Activated naive CD8-positive, alpha-beta T cell treated with anti-CD3 and anti-CD28 coated beads, Interleukin-2, amount 10 ng/mL, durations not matched to agents 7 days and 5 days (primary cell): ENCODE data around the gene DDX41. TPM values are rescaled to one million over a fixed set of nuclear protein-coding genes. Genes with fewer than 3 reads are reported as not detected.
"Not testable (repeated sequence)": the region's sequence is repeated elsewhere in the genome, so short reads cannot be mapped to it uniquely, and the experiment has no call there.

Experiments used
- ATAC-seq: fragments of 150-1000 bp; cut with Tn5 transposase; one replicate; pipeline ENCODE4 v1.10.0; 2021; ENCODE audit warnings: low read depth, moderate library complexity
- POLR2A ChIA-PET: fragments of 350-600 bp; sonication (Branson Sonifier 250); formaldehyde crosslinking; loops from one replicate; lab custom pipeline; 2021; ENCODE audit warnings: antibody characterized with exemption; lab: Charles Lee
- DNase-seq: peaks from one replicate; pipeline ENCODE4 v3.0.0; 2021
- H3K27ac Mint-ChIP-seq: one replicate; pipeline ENCODE4 v1.8.0; 2022; ENCODE audit warnings: mild to moderate bottlenecking, mixed read lengths
- H3K27me3 Mint-ChIP-seq: one replicate; pipeline ENCODE4 v1.8.0; 2022; ENCODE audit warnings: mild to moderate bottlenecking, moderate library complexity, mixed read lengths
- H3K36me3 Mint-ChIP-seq: one replicate; pipeline ENCODE4 v1.8.0; 2021; ENCODE audit warnings: mild to moderate bottlenecking, mixed read lengths
- H3K4me1 Mint-ChIP-seq: one replicate; pipeline ENCODE4 v1.8.0; 2021; ENCODE audit warnings: mixed read lengths
- H3K4me3 Mint-ChIP-seq: one replicate; pipeline ENCODE4 v1.8.0; 2022; ENCODE audit warnings: mild to moderate bottlenecking, moderate library complexity, mixed read lengths
- H3K9me3 Mint-ChIP-seq: one replicate; pipeline ENCODE4 v1.8.0; 2021; ENCODE audit warnings: mixed read lengths
- total RNA-seq, 2 experiments: library from RNA; stranded (reverse); gene quantifications; one replicate each; pipeline ENCODE4 v1.2.3, GENCODE V29; 2021

Gene DDX41
- total RNA-seq, 2 experiments from 2014 or later = 132 to 135 TPM

DNA sequence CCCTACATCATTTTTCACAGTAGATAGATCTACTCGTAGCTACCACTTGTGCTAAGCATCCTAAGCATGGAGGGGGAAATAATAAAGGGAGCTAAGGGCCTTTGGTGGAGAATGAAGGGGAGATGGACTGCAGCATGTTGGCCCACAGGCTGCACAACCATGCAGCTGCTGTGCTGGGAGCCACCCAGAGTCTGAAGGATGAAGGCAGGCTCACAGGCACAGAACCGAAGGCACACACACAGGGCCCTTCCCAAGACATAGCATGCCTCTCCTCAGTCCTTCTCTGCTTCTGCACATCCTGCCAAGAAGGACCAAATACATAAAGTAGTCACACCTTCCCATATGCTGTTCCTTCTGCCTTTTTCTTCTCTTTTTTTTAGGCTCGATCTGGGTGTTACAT is 31.0 kb upstream of the DDX41 start:
- H3K36me3 Mint-ChIP-seq = peaks cover 10% of the 10 kb centered on the region
- H3K27me3 Mint-ChIP-seq = no peaks in the 10 kb centered on the region
- H3K4me3 Mint-ChIP-seq = no peak overlapping the region
- no peaks in the 10 kb centered on the region for H3K9me3 Mint-ChIP-seq
- POLR2A ChIA-PET = no interaction called here
- peaks cover 7% of the 10 kb centered on the region for H3K4me1 Mint-ChIP-seq
- no peak for DNase-seq
- ATAC-seq = no peak
- H3K27ac Mint-ChIP-seq = no peak overlapping the region

DNA sequence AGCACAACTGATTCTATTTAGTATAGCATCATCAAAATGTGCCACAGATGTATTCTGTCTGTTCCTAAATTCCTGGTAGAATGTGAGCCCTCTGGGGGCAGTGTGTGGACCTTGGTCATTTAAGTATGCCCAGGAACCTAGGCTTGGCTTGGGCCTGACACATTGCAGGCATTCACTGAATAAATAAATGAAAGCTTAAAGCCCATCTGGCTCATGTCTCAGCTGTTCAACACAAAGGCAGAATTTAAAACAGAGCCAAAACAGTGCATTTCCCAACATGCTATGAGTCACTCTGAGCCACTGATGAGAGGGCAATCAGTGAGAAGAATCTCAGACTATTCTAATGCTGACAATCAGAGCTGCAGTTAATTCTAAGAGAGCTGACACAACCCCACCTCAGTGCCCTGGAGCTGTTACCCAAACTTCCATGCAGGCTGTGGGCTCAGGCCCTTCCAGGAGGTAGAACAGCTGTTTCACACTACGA is 29.5 kb upstream of the DDX41 start:
- H3K4me1 Mint-ChIP-seq = peaks cover 2% of the 10 kb centered on the region
- no peak for DNase-seq
- H3K4me3 Mint-ChIP-seq = no peak overlapping the region
- no peak overlapping the region for H3K27ac Mint-ChIP-seq
- no peak for ATAC-seq
- H3K36me3 Mint-ChIP-seq = peaks cover 7% of the 10 kb centered on the region
- no peaks in the 10 kb centered on the region for H3K9me3 Mint-ChIP-seq
- POLR2A ChIA-PET = no interaction called here
- H3K27me3 Mint-ChIP-seq = no peaks in the 10 kb centered on the region

DNA sequence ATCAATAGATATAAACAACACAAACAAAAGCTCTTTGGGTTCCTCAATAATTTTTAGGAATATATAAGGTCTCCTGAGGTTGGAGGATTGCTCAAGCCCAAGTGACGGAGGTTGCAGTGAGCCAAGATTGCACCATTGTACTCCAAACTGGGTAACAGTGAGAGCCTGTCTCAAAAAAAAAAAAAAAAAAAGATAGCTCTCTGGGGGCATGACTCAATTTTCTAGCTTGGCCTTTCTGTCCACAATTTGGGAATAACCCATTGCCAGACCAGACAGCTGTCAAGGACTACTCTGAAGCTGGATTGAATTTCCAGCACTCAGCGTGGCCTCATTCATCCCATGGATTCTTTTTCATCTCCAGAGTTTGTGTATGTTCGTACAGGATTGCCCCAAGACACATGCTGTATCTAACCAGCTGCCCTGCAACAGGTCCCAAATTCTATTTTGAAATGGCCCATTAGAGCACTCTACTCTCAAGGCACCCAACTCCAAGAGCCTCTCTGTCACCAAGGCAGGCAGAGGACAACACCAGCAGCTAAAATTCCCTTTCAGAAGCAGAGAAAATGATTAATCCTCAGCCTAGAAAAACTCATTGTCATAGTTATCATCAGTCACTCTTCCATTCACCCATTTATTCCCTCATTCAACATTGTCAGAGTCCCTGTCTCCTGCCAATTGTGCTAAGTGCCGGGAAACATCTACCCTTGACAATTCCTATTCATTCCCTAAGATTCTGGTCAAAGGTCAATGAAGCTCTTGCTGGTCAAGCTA is 28.9 kb upstream of the DDX41 start:
- Mint-ChIP-seq H3K4me1 (peaks cover 5% of the 10 kb centered on the region), H3K27me3 (no peaks in the 10 kb centered on the region), H3K36me3 (peaks cover 10% of the 10 kb centered on the region), H3K27ac (no peak overlapping the region), H3K9me3 (no peaks in the 10 kb centered on the region), H3K4me3 (no peak overlapping the region)
- DNase-seq (no peak), ATAC-seq (no peak)
- POLR2A ChIA-PET = no interaction called here

DNA sequence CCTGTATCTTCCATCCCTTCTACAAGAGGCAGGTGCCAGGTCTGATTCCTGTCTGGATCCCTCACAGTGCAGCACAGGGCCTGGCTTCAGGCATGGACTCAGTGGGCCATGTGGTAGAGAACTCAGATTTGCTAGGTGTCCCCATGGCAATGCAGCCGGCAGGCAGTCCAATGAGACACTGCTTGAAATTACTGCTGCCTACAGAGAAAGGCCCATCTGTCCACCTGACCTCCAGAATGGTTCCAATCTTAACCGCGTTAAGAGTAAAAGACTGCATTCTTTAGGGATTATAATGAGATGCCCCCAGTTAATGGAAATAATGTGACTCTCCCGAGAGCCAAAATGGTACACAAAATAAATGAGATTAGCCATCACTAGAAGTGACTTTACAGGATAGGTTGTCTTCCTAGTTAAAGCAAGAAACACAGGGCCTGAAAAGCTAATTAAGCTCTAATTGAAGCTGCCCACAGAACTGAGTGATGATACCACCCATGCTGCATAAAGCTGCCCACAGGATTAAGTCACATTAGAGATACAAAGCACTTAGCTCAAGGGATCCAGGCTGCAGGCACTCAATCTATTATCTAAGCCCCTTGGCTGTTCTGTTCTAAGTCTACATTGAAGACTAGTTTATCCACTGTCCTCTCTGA is 26.2 kb upstream of the DDX41 start:
- H3K27ac Mint-ChIP-seq = no peak overlapping the region
- H3K9me3 Mint-ChIP-seq = no peaks in the 10 kb centered on the region
- no peak overlapping the region for H3K4me3 Mint-ChIP-seq
- H3K36me3 Mint-ChIP-seq = peaks cover 14% of the 10 kb centered on the region
- H3K4me1 Mint-ChIP-seq = peaks cover 5% of the 10 kb centered on the region
- no peaks in the 10 kb centered on the region for H3K27me3 Mint-ChIP-seq
- ATAC-seq (no peak), DNase-seq (no peak)
- POLR2A ChIA-PET = no interaction called here

DNA sequence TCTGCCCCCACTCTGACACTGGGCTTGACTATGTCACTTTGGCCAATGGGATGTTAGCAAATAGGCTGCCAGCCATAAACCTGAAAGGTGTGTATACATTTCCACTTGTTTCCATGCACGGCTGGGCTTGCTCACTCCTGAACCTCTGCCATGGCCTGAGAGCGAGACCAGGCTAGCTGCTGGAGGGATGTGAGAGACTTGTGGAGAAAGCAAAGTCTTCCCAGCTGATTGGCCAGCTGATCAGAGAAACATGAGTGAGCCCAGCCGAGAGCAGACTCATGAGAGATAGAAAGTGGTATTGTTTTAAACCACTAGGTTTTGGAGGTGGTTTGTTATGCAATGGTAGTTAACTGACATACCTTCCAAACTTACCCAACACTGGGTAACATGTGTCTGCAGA is 23.7 kb upstream of the DDX41 start:
- no peak overlapping the region for H3K27ac Mint-ChIP-seq
- ATAC-seq (no peak), DNase-seq (no peak)
- H3K9me3 Mint-ChIP-seq = no peaks in the 10 kb centered on the region
- POLR2A ChIA-PET = no interaction called here
- no peak overlapping the region for H3K4me3 Mint-ChIP-seq
- H3K36me3 Mint-ChIP-seq = peaks cover 13% of the 10 kb centered on the region
- peaks cover 5% of the 10 kb centered on the region for H3K4me1 Mint-ChIP-seq
- H3K27me3 Mint-ChIP-seq = no peaks in the 10 kb centered on the region

DNA sequence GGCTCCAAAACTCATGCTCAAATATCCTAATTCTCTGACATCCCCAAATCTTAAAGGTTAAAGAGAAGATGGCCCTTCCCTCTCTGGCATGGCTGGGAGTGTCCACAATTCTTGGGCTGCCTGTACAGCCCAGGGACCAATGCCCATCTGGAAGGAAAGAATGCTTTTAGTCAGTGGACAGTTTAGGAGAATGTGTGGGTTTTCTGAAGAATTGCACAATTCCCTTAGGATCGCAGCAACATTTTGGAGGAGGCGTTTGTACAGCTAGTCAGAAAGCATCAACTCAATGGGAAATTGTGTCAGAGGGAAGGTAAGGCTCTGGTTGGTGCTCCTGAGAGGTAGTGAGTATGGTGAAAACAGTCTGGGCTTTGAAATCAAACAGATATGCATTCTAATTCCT is 22.6 kb upstream of the DDX41 start:
- ATAC-seq = no peak
- Mint-ChIP-seq H3K4me1 (peaks cover 5% of the 10 kb centered on the region), H3K36me3 (peaks cover 16% of the 10 kb centered on the region), H3K27me3 (no peaks in the 10 kb centered on the region), H3K9me3 (no peaks in the 10 kb centered on the region), H3K27ac (no peak overlapping the region), H3K4me3 (no peak overlapping the region)
- no peak for DNase-seq
- POLR2A ChIA-PET = no interaction called here

DNA sequence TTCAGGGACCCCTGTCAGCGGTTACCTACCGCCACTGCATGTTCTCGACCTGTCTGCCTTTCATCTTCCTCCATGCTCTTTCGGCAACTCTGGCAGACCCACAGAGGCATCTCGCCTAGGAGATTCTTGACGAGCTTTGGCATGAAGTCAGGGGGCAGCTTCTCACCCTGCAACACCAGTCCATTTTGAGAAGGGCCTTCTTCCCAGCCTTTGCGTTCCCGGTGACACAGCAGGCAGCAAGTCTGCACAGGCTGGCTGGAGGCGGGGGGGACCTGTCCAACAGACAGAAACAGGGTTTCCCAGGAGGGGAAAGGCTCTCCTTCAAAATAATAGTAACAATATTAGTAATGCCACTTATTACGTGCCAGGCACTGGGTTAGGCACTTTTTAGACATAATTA is 22.1 kb upstream of the DDX41 start:
- no peaks in the 10 kb centered on the region for H3K9me3 Mint-ChIP-seq
- H3K27ac Mint-ChIP-seq = no peak overlapping the region
- H3K4me1 Mint-ChIP-seq = peaks cover 5% of the 10 kb centered on the region
- no peak for ATAC-seq
- no peak for DNase-seq
- H3K27me3 Mint-ChIP-seq = no peaks in the 10 kb centered on the region
- no peak overlapping the region for H3K4me3 Mint-ChIP-seq
- H3K36me3 Mint-ChIP-seq = peaks cover 17% of the 10 kb centered on the region
- POLR2A ChIA-PET = interaction anchor here (0.6 to 0.9 kb wide), 2 partner anchors 58 to 226 kb away, joined by 3 to 5 read pairs; no protein-coding TSS in a partner anchor

DNA sequence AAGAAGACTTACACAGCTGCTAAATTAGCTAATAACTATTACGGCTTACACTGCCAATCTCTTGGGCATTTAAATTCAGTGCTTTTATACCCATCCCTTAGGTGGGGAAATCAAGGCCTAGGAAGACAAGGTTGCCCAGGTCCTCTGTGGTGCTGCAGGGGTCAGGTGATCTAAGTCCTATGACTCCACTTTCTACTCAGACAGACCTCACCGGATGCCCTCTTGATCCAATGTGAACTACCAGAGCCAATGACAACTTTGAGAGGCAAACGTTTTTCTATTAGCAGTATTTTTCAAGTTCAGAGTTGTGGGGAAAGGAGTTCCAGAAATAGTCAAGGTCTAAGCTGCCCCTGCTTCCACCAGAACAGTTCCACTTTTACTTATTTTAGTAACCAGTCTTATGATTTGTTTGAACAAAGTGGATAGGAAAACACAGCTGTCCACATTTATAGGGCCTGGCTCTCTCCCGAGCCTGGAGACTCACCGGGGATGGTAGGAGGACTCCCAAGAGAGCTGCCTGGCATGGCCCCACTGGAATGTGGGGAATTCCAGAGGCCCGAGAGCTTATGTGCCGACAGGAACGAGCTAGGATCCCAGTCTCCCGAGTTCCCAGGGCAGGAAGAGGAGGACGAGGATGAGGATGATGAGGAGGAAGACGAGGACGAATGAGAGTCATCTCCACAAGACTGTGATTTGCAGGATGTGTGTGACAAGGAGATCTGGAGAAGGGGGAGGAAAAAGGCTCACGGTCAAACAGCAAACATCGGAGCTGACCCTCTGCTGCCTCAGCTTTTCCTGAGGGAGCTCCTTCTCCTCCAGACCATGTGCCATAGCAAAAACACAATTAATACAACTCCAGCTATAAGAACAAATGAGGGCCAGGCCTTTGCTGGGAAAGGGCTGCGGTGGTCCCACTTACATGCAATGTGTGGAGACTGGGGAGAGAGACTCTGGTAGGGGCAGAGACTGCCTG is 20.9 kb upstream of the DDX41 start:
- no peaks in the 10 kb centered on the region for H3K27me3 Mint-ChIP-seq
- POLR2A ChIA-PET = no interaction called here
- no peak overlapping the region for H3K4me3 Mint-ChIP-seq
- H3K4me1 Mint-ChIP-seq = peaks cover 5% of the 10 kb centered on the region
- H3K9me3 Mint-ChIP-seq = no peaks in the 10 kb centered on the region
- no peak overlapping the region for H3K27ac Mint-ChIP-seq
- ATAC-seq (no peak), DNase-seq (no peak)
- H3K36me3 Mint-ChIP-seq = peaks cover 17% of the 10 kb centered on the region

DNA sequence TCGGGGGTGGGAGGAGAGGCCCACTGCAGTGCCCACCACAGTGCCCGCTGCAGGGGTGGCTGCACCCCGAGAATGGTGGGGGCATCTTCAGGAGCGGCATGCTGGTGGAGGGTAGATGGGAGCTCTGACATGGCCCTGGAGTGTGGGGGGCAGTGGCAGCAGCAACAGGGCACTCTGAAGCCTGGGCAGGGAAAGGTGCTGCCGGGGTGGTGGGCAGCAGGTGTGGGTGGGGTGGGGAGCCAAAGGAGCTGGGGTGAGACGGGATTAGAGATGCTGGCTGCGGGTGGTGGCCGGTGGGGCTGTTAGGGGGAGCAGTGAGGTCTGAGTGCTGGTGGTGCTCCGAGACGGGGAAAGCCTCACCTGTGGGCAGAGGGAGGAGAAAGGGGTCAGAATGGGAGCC is 19.6 kb upstream of the DDX41 start:
- ATAC-seq = no peak
- POLR2A ChIA-PET = no interaction called here

DNA sequence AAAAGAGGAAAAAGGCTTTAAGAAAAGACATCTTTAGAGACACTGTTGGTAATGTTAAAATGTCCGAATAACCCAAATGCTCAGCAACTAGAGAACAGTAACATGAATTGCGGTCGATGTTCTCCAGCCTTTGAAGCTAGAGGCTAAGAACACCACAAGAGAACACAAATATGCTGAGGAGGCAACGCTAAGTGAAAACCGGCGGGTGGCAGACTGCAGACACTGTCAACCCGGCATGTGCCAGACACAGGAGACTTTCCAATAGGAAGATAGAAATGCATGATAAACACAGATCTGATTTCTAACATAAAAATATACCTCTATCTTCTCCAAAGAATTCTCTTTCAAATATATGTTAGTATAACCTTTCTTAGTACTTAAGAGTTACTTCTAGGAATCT is 18.4 kb upstream of the DDX41 start:
- DNase-seq (no peak), ATAC-seq (no peak)
- Mint-ChIP-seq H3K4me3 (no peak overlapping the region), H3K4me1 (peaks cover 2% of the 10 kb centered on the region), H3K27me3 (no peaks in the 10 kb centered on the region), H3K36me3 (peaks cover 11% of the 10 kb centered on the region), H3K9me3 (no peaks in the 10 kb centered on the region), H3K27ac (no peak overlapping the region)
- POLR2A ChIA-PET = no interaction called here

More for the DNA sequence above, 19.6 kb upstream of the DDX41 start:
- Mint-ChIP-seq H3K9me3 (no peaks in the 10 kb centered on the region), H3K4me1 (peaks cover 5% of the 10 kb centered on the region), H3K4me3 (no peak overlapping the region), H3K36me3 (peaks cover 14% of the 10 kb centered on the region), H3K27me3 (no peaks in the 10 kb centered on the region), H3K27ac (no peak overlapping the region)
- DNase-seq = no peak

DNA sequence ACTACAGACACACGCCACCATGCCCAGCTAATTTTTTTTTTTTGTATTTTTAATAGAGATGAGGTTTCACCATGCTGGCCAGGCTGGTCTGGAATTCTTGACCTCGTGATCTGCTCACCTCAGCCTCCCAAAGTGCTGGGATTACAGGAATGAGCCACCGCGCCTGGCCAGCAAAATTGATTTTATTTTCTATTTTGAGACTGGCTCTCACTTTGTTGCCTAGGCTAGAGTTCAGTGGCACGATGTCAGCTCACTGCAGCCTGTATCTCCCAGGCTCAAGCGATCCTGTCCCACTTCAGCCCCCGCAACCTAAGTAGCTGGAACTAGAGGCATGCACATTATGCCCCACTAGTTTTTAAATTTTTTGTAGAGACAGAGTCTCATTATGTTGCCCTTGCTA is 17.7 kb upstream of the DDX41 start:
- H3K27me3 Mint-ChIP-seq, H3K4me1 Mint-ChIP-seq, H3K9me3 Mint-ChIP-seq, ATAC-seq, POLR2A ChIA-PET, H3K4me3 Mint-ChIP-seq, H3K27ac Mint-ChIP-seq, DNase-seq: not testable (repeated sequence)
- H3K36me3 Mint-ChIP-seq = peaks cover 12% of the 10 kb centered on the region

DNA sequence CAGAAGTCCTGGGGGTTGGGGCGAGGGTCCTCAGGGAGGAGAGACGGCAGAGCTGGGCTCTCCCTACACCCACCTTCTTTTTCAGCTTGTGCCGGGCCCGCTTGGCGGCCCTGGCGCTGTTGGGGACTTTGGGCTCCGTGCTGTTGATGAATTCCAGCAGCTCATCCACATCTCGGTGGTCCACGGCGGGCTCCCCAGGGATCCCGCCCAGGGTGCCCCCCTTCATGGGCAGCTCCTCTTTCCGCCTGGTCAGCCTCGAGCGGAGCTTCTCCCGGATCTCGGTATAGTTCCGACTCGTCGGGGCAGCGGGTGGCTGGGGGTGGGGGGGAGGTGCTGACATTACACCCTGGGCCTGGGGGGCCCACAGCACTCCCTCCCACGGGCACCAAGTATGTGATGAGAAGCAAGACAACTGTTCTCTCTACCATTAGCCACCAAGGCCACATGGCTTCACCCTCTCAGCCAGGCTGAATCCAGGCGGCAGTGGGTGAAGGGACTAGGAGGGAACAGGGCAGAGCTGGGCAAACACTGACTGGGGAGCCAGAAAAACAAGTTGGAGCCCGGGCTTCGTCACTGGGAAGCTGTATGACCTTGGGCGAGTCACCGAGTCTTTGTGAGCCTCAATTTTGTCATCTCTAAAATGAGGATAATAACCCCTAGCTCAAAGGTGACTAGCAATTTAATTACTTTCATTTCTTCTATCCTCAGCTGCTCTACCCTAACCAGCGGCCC is 14.6 kb upstream of the DDX41 start:
- H3K4me1 Mint-ChIP-seq = peaks cover 2% of the 10 kb centered on the region
- no peak overlapping the region for H3K4me3 Mint-ChIP-seq
- POLR2A ChIA-PET = interaction anchor here (0.8 kb wide), 1 partner anchor 103 kb away, joined by 3 read pairs; no protein-coding TSS in a partner anchor
- no peaks in the 10 kb centered on the region for H3K9me3 Mint-ChIP-seq
- ATAC-seq (no peak), DNase-seq (no peak)
- peaks cover 11% of the 10 kb centered on the region for H3K36me3 Mint-ChIP-seq
- H3K27me3 Mint-ChIP-seq = no peaks in the 10 kb centered on the region
- H3K27ac Mint-ChIP-seq = no peak overlapping the region
